ENCODE results near the gene RCC1. TPM values are rescaled to one million over a fixed set of nuclear protein-coding genes. Genes with fewer than 3 reads are reported as not detected.

The RCC1 gene
- total and polyA plus RNA-seq, 2 donors (not counting 3 experiments of a cell fraction or from before 2014, with no cell fraction given) = 37.1 to 77.7 TPM

- Histone ChIP-seq H4K20me1 (replicated peaks; ENCODE audit: control insufficient read depth, extremely low read depth, insufficient read depth, low read length) (peaks cover 2% of the 10 kb centered on the region), H3K27me3 (ENCODE audit: control insufficient read depth in 2 of 2, insufficient read depth in 2 of 2, low read length in 2 of 2) (no peaks in the 10 kb centered on the region), H3K9ac (replicated peaks; ENCODE audit: extremely low read depth, insufficient read depth, low read length) (peak overlapping the region; percentile 99), H2AFZ (ENCODE audit: low read depth, low read length) (no peak overlapping the region), H3K4me2 (ENCODE audit: insufficient read depth, low read length) (peak overlapping the region; percentile 100), H3K4me1 (ENCODE audit: control insufficient read depth, extremely low read depth, insufficient read depth, low read length) (peaks cover 34% of the 10 kb centered on the region), H3K79me2 (ENCODE audit: control insufficient read depth, insufficient read depth, low read length) (peaks cover 54% of the 10 kb centered on the region), H3K9me1 (replicated peaks; ENCODE audit: control insufficient read depth, extremely low read depth, insufficient read depth, low read length) (no peaks in the 10 kb centered on the region), H3K27ac (ENCODE audit: insufficient read depth, low read depth, low read length) (peak overlapping the region; percentile 78), H3K4me3 (replicated peaks in 1 of 3; ENCODE audit: insufficient read depth in 1 of 3, low read depth in 1 of 3, low read length in 3 of 3) (peak overlapping the region; percentile 58 to 100 (median 75)), H3K9me3 (replicated peaks; ENCODE audit: control insufficient read depth, insufficient read depth, low read length) (no peaks in the 10 kb centered on the region), H3K36me3 (ENCODE audit: control insufficient read depth in 2 of 2, extremely low read depth in 1 of 2, insufficient read depth in 2 of 2, low read length in 2 of 2) (peaks cover 25 to 30% of the 10 kb centered on the region in 2 experiments)
- no peak for TF ChIP-seq POLR2A (IDR thresholded peaks at IDR 0.05; ENCODE audit: low read depth, low read length)
- no peak for TF ChIP-seq GATA2 (IDR thresholded peaks at IDR 0.05; ENCODE audit: insufficient read depth, insufficient read length, low read depth, low read length)
- TF ChIP-seq EZH2 (IDR thresholded peaks at IDR 0.05; ENCODE audit: borderline replicate concordance, low read depth, low read length, severe bottlenecking) = no peak
- TF ChIP-seq MYC (IDR thresholded peaks at IDR 0.05; ENCODE audit: low read depth, low read length) = no peak
- no peak for TF ChIP-seq FOS (IDR thresholded peaks at IDR 0.05; ENCODE audit: borderline replicate concordance, insufficient read depth, low read length)
- no peak for TF ChIP-seq CTCF (IDR thresholded peaks at IDR 0.05; ENCODE audit: extremely low read depth in 1 of 2, insufficient read depth in 1 of 2, low read depth in 1 of 2, low read length in 2 of 2)
- TF ChIP-seq MAX (IDR thresholded peaks at IDR 0.05; ENCODE audit: insufficient read depth, insufficient read length) = no peak
- no peak for TF ChIP-seq JUN (IDR thresholded peaks at IDR 0.05; ENCODE audit: borderline replicate concordance, insufficient read depth, insufficient read length, low read depth)
- TF ChIP-seq POLR2AphosphoS5 (IDR thresholded peaks at IDR 0.05; ENCODE audit: insufficient read depth, low read depth, low read length) = no peak
- ChIA-PET POLR2A (interaction anchor here (0.6 to 1.7 kb wide), 5 partner anchors 75 to 162 kb away, joined by 3 to 9 read pairs (median 5); partner anchors contain the start of genes GMEB1 and RNU11), CTCF (interaction anchor here (0.7 to 4.3 kb wide), 3 partner anchors 11 to 147 kb away, joined by 3 to 13 read pairs (median 4); no protein-coding TSS in a partner anchor)
- no TSS peak for BruUV-seq (replicated peaks)
- intact Hi-C loops (cut with micrococcal nuclease) = loop anchor here (2.0 to 5.0 kb wide), 2 partner anchors 74 to 140 kb away; partner anchors contain the start of gene PHACTR4
- FAIRE-seq (no peak), DNase-seq (ENCODE audit: low read depth, low spot score) (no peak)
- dilution Hi-C loops (cut with MboI; ENCODE audit: extremely low pct_ligation_motif_present, low sequenced_read_pairs) = no loop called here
Observed at GRCh38 chr1:28506907-28507246, 1.0 kb downstream of the RCC1 start.

All from endothelial cell of umbilical vein (primary cell).